Hepatocyte (in vitro differentiated cells): ENCODE results near the gene CLDN12.

Experiments used
- EZH2 ChIP-seq: fragments of 200-600 bp; sonication (generic); IDR thresholded peaks from 2 replicates; pipeline ENCODE4 v1.6.1; 2016; ENCODE audit warnings: antibody characterized with exemption, mild to moderate bottlenecking, borderline replicate concordance
- EZH2phosphoT487 ChIP-seq: fragments of 200-600 bp; sonication (generic); IDR thresholded peaks from one replicate; pipeline ENCODE4 v1.6.1; 2018; ENCODE audit warnings: antibody characterized with exemption, mild to moderate bottlenecking, low read depth, moderate library complexity; ENCODE audit not compliant: unreplicated experiment, severe bottlenecking
- TF ChIP-seq, protein P1 (sequence below): fragments of 200-600 bp; sonication (generic); IDR thresholded peaks from 2 replicates; pipeline ENCODE4 v1.5.1; 2016; ENCODE audit warnings: antibody characterized with exemption, mild to moderate bottlenecking; ENCODE audit not compliant: poor library complexity

DNA sequence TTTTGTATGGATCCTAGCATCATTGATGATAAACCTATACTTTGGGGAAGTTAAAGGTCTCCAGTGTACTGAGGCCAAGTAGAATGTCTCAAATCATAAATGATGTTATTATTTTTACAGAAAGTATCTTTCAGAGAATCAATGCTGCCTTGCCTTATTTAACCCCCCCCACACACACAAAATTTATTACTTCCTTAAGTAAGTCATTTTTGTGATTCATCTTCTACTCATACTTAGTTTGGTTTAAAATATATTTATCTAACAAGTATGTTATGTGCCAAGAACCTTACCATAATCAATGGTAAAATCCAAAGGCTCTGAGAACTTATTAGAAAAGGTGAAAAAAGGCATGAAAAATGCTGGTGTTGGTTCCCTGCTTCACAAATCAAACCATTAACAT lies 18.8 kb upstream of the CLDN12 start:
- TF ChIP-seq, protein P1, sequence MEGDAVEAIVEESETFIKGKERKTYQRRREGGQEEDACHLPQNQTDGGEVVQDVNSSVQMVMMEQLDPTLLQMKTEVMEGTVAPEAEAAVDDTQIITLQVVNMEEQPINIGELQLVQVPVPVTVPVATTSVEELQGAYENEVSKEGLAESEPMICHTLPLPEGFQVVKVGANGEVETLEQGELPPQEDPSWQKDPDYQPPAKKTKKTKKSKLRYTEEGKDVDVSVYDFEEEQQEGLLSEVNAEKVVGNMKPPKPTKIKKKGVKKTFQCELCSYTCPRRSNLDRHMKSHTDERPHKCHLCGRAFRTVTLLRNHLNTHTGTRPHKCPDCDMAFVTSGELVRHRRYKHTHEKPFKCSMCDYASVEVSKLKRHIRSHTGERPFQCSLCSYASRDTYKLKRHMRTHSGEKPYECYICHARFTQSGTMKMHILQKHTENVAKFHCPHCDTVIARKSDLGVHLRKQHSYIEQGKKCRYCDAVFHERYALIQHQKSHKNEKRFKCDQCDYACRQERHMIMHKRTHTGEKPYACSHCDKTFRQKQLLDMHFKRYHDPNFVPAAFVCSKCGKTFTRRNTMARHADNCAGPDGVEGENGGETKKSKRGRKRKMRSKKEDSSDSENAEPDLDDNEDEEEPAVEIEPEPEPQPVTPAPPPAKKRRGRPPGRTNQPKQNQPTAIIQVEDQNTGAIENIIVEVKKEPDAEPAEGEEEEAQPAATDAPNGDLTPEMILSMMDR: no peak
- TF ChIP-seq EZH2 (no peak), EZH2phosphoT487 (no peak)
